Left renal pelvis (tissue), 4 donors: Measurements from ENCODE around the gene TMEM120B. TPM values are rescaled to one million over a fixed set of nuclear protein-coding genes. Genes with fewer than 3 reads are reported as not detected.
A peak's percentile ranks its signal among the peaks of the same experiment; 100 is the strongest.

Experiments
- DNase-seq, 4 donors: peaks; one replicate each; pipeline ENCODE4 v3.0.0-alpha.2; 2013; ENCODE audit warnings: low read depth in 4 of 4, low spot score in 3 of 4
- polyA plus RNA-seq, 4 donors: library from polyadenylated mRNA; unstranded; fragments of 120-200 nt; gene quantifications; one replicate each; pipeline ENCODE4 v1.2.1, GENCODE V29; 2013; ENCODE audit not compliant: insufficient read length in 4 of 4

TMEM120B gene
- polyA plus RNA-seq, 4 donors, result 7.9 to 13.6 (median 10.3) TPM

- no peak for DNase-seq
Measured at GRCh38 chr12:121800694-121801594, 88.4 kb downstream of the TMEM120B start.

GRCh38 chr12:121801595-121802484 is 89.3 kb downstream of the TMEM120B start:
- DNase-seq, result no peak

DNA sequence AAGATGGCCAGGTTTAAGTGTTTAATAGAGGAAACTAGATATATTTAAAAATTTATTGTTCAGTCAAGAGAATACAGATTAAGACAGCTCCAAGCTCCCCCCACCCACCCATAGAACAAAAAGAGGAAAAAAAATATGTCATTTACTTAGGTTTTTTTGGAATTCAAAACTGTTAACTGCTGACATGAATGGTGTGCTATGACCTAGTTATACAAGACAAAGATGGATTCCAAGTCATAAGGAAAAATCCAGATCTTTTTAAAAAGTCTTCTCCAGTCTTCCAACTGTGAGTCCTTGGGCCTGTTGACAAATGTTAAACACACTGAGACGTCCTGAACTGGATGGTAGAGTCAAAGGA is 89.9 kb downstream of the TMEM120B start:
- no peak for DNase-seq

DNA sequence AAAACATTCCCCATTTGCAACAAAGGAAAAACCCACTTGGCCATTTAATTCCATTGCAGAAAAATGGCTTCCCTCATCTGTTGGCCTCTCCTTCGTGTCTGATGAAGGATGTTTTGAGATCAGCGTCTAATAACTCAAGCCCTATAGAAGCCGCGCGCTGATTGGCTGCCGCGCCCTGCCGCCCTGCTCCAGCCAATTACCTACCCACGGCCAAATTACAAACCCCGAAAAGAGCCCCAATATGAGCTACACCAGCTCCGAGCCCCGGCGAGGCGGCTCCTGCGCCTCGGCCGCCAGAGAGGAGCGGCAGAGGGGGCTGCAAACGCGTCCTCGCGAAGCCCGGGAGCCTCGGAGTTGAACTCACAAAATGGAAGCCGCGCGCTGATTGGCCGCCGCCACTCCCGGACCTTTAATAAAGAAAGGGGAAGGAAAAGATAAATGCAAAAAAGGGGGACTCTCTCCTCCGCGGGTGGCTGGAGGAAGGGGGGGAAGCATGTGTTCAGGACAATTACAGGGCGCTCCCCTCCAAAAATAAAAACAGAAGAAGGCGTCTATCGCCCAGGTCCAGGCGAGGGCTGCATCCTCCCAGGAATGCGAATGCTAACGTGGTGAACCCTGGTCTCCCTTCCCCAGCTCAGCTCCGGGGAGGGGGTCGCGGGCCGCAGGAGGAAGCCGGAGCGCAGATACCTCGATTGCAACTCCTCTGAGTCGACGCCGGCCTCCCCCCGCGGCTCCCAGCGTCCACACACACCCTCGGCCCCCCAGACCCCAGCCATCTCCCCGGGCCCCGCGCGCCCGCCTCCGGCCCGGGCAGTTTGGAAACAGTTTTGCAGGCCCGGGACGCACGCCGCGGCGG is 90.5 kb downstream of the TMEM120B start:
- DNase-seq, result peak; percentile 88 to 94 (median 92)

GRCh38 chr12:121803861-121804416 is 91.4 kb downstream of the TMEM120B start, which contains the start of gene SETD1B:
SETD1B (plus strand) TSS chr12:121804009; CDS start chr12:121804738, 729 bp downstream.
- DNase-seq, result no peak

DNA sequence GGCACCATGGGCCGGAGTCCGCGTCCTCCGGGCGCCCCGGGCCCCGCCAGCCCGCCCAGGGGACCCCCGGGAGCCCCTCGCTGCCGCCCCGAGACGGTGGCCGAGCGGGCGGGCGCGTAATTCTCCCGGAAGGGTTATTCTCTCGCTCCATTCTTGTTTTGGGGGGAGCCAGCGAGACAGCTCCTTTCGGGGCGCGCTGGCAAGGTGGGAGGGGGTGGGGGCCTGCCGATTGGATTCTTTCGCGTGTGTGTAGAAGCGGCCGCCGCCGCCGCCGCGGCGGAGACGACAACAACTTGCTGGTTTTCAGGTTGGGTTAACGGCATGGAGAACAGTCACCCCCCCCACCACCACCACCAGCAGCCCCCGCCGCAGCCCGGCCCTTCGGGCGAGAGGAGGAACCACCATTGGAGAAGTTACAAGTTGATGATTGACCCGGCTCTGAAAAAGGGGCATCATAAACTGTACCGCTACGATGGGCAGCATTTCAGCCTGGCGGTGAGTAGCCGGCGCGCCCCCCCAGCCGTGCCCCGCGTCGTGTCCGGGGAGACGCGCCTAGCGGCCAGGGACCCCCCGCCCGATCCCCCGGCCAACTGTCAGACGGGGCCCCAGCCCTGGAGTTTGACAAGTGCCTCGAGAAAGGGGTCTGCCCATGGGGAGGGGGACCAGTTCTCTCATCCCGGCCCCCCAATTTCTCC is 92.0 kb downstream of the TMEM120B start:
- no peak for DNase-seq

- DNase-seq, result no peak
Measured at GRCh38 chr12:121805171-121806008, 92.8 kb downstream of the TMEM120B start.

DNA sequence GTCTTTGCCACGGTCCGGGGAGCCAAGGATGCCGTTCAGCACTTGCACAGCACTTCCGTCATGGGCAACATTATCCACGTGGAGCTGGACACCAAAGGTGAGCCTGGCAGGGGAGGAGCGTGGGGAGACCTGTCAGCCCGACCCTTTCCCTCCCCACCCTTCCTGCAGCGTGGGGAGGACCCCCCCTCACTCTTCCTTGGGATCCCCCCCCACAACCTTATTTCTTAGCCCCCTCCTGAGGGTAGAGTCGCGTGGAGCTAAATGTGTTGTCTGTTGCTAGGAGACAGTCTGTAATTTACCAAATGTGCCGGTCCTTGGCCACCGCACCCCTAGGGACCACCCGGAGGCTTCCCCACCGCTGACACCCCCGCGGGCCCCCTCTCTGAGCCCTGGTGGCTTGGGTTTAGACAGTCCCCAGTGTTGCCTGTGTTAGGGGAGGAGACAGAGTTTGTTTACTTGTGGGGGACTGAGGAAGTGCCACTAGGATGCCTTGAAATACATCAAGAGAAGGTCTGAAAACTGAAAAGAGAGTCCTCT is 93.5 kb downstream of the TMEM120B start:
- no peak for DNase-seq

GRCh38 chr12:121806546-121807423 is 94.2 kb downstream of the TMEM120B start:
- no peak for DNase-seq

GRCh38 chr12:121807642-121808347 is 95.2 kb downstream of the TMEM120B start:
- no peak for DNase-seq

DNA sequence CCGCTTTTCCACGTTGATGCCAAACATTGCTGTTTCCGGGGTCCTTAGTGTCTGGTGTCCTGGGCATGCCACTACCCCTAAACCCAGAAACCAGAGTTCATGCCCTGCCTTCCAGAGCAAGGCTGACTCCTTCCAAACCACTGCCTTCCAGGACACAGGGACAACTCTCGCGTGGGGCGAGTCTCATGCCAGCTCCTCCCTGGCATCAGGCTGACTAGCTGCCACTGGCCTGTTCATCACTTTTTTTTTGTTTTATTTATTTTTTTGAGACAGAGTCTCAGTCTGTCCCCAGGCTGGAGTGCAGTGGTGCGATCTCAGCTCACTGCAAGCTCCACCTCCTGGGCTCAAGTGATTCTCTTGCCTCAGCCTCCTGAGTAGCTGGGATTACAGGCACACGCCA is 96.1 kb downstream of the TMEM120B start:
- DNase-seq, result no peak

DNA sequence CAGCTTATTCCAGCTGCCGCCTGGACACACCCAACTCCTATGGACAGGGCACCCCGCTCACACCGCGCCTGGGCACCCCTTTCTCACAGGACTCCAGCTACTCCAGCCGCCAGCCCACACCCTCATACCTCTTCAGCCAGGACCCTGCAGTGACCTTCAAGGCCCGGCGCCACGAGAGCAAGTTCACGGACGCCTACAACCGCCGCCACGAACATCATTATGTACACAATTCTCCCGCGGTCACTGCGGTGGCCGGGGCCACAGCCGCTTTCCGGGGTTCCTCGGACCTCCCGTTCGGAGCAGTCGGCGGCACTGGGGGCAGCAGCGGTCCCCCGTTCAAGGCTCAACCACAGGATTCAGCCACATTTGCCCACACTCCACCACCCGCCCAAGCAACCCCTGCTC is 97.2 kb downstream of the TMEM120B start:
- no peak for DNase-seq

DNA sequence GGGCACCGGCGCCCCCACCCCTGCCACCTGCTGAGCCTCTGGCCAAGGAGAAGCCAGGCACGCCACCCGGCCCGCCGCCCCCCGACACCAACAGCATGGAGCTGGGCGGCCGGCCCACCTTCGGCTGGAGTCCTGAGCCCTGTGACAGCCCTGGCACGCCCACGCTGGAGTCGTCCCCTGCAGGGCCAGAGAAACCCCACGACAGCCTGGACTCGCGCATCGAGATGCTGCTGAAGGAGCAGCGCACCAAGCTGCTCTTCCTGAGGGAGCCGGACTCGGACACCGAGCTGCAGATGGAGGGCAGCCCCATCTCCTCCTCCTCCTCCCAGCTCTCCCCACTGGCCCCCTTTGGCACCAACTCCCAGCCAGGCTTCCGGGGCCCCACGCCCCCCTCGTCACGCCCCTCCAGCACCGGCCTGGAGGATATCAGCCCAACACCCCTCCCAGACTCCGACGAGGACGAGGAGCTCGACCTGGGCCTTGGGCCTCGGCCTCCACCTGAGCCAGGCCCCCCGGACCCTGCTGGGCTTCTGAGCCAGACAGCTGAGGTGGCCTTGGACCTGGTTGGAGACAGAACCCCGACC is 97.8 kb downstream of the TMEM120B start:
- DNase-seq, result no peak

DNA sequence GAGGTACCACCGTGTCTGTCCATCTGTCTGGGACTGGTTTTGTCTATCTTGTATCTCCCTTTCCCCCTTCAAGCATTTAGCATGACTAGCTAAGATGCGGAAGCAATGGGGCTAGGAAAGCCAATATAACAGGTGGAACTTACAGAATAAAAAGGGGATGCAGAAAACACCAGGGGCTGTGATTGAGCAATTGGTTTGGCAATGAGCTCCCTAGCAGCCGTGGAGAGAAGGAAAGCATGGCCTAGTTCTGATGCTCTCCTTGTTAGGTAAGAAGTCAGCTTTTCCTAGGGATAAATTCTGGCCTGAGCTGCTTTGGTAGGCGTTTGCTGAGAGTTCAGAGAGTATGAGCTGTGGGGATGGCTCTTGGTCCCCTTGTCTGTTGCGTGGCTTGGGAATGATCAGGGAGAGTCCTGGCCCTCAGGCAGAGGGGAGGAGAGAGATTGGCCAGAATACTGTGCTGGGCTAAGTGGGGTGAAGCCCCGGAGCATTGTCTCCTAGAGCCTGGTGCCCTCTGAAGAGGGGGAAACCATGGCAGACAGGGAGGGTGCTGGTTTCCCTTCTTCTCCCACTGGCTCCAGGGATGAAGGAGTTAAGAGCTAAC is 98.4 kb downstream of the TMEM120B start:
- no peak for DNase-seq

DNA sequence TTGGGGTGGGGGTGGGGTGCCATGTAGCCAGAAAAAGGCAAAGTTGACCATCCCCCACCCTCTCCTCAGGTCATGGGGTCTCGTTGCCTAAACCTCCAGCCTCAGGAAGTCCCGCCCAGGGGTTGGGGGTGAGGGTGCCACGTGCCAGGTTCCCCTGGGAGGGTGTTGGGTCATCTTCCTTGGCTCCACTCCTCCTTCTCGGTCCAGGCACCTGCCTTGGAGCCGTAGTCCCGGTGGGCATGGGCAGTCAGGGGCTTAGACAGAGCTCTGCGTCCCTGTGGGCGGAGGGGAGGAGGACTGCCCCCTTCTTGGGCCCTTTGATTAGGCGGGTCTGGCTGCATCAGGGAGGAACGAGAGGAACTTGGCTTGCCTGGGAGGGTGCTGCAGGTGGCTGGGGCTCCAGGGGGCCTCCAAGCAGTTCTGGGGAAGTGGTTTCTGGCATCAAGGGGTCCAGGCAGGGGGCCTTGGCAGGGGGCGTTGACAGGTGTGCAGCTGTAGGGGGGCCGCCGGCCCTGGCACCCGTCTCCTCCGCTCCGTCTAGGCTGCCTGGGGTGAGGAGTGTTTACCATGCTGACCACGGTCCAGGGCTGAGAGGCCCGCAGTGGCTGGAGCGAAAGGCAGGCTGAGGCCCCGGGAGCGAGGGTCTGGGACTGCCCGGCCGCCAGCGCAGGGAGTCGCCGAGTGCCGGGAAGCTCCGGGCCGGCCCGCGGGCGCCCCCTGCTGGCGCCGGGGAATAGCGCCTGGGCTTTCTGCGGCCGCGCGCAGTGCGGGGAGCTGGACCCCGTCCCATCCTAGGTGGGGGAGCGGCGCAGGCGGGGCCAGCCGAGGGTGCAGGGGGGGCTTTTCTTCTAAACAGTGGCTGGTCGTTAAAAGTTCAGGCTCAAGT is 99.1 kb downstream of the TMEM120B start:
- no peak for DNase-seq
